Naive thymus-derived CD4-positive, alpha-beta T cell (primary cell): ENCODE measurements around the gene CRHR1. TPM values are rescaled to one million over a fixed set of nuclear protein-coding genes. Genes with fewer than 3 reads are reported as not detected.

Source experiments
- ATAC-seq: fragments of 150-1000 bp; cut with Tn5 transposase; 2 replicates; pipeline ENCODE4 v1.10.0; 2021; ENCODE audit warnings: mild to moderate bottlenecking, moderate library complexity
- CTCF ChIA-PET: fragments of 350-600 bp; sonication (Branson Sonifier 250); formaldehyde crosslinking; loops from one replicate; lab custom pipeline; 2021; ENCODE audit warnings: antibody characterized with exemption; lab: Charles Lee
- POLR2A ChIA-PET: fragments of 350-600 bp; sonication (Branson Sonifier 250); formaldehyde crosslinking; loops from one replicate; lab custom pipeline; 2021; ENCODE audit warnings: antibody characterized with exemption, inconsistent platforms; lab: Charles Lee
- DNase-seq, 9 donors: peaks; one replicate each; pipeline versions ENCODE4 v3.0.0 to v3.0.0-alpha.2; 2020 to 2022; ENCODE audit warnings: mixed read lengths in 1 of 9
- H3K27ac ChIP-seq: one replicate; pipeline ENCODE4 v1.7.0; 2013; ENCODE audit warnings: mild to moderate bottlenecking, low read depth, low read length, moderate library complexity
- H3K27me3 ChIP-seq, 2 donors: one replicate each; pipeline ENCODE4 v1.7.0; 2013; ENCODE audit warnings: low read length in 2 of 2, mild to moderate bottlenecking in 2 of 2, moderate library complexity in 2 of 2; ENCODE audit not compliant: control insufficient read depth in 2 of 2, insufficient read depth in 2 of 2
- H3K36me3 ChIP-seq, 3 experiments: 1 replicate in 2 of 3; 2 replicates in 1 of 3; pipeline ENCODE4 v1.7.0; 2013; ENCODE audit warnings: low read length in 3 of 3, mild to moderate bottlenecking in 3 of 3, moderate library complexity in 1 of 3; ENCODE audit not compliant: insufficient read depth in 3 of 3, control insufficient read depth in 2 of 3
- H3K4me1 ChIP-seq, 2 donors: one replicate each; pipeline ENCODE4 v1.7.0; 2013; ENCODE audit warnings: low read length in 2 of 2, mild to moderate bottlenecking in 2 of 2, moderate library complexity in 1 of 2; ENCODE audit not compliant: control insufficient read depth in 2 of 2, insufficient read depth in 2 of 2
- H3K4me3 ChIP-seq: 2 replicates; pipeline ENCODE4 v1.7.0; 2013; ENCODE audit warnings: mild to moderate bottlenecking, low read length
- H3K9me3 ChIP-seq, 3 experiments: 1 replicate in 2 of 3; 2 replicates in 1 of 3; pipeline ENCODE4 v1.7.0; 2013; ENCODE audit warnings: low read length in 3 of 3; ENCODE audit not compliant: control insufficient read depth in 2 of 3
- H3K27ac Mint-ChIP-seq, 9 donors: one replicate each; pipeline ENCODE4 v1.8.0; 2020 to 2022; ENCODE audit warnings: mixed read lengths in 9 of 9, mild to moderate bottlenecking in 8 of 9, moderate library complexity in 5 of 9, inconsistent platforms in 2 of 9
- H3K27me3 Mint-ChIP-seq, 5 donors: one replicate each; pipeline ENCODE4 v1.8.0; 2021 to 2022; ENCODE audit warnings: mixed read lengths in 5 of 5, mild to moderate bottlenecking in 1 of 5
- H3K36me3 Mint-ChIP-seq, 5 donors: one replicate each; pipeline ENCODE4 v1.8.0; 2020 to 2022; ENCODE audit warnings: mixed read lengths in 5 of 5, mild to moderate bottlenecking in 3 of 5, inconsistent platforms in 1 of 5
- H3K4me1 Mint-ChIP-seq, 7 donors: one replicate each; pipeline ENCODE4 v1.8.0; 2020 to 2022; ENCODE audit warnings: mixed read lengths in 7 of 7, mild to moderate bottlenecking in 3 of 7, inconsistent platforms in 1 of 7
- H3K4me3 Mint-ChIP-seq, 10 donors: one replicate each; pipeline ENCODE4 v1.8.0; 2020 to 2022; ENCODE audit warnings: mild to moderate bottlenecking in 10 of 10, mixed read lengths in 10 of 10, moderate library complexity in 6 of 10, inconsistent platforms in 2 of 10
- H3K9me3 Mint-ChIP-seq, 11 donors: one replicate each; pipeline ENCODE4 v1.8.0; 2020 to 2022; ENCODE audit warnings: mixed read lengths in 11 of 11, mild to moderate bottlenecking in 4 of 11, inconsistent platforms in 1 of 11, moderate library complexity in 1 of 11
- intact Hi-C, 2 donors: fragments of 100-400 bp; cut with micrococcal nuclease; formaldehyde crosslinking; loops; one replicate each; pipeline ENCODE4 v1.15.1; 2023
- polyA plus RNA-seq, 2 donors: library from polyadenylated mRNA; unstranded; fragments of 300-500 nt; fragmentation: Illumina TruSeq; gene quantifications; one replicate each; pipeline ENCODE4 v1.2.3, GENCODE V29; 2021
- total RNA-seq, 6 experiments: library from RNA in 5 of 6; stranded (reverse) in 5 of 6; gene quantifications; 1 replicate in 5 of 6; 2 replicates in 1 of 6; pipeline ENCODE4 v1.2.3 and lab custom pipeline; 2021 to 2026

The CRHR1 gene
- total and polyA plus RNA-seq, 7 experiments from 2014 or later: not detected

DNA sequence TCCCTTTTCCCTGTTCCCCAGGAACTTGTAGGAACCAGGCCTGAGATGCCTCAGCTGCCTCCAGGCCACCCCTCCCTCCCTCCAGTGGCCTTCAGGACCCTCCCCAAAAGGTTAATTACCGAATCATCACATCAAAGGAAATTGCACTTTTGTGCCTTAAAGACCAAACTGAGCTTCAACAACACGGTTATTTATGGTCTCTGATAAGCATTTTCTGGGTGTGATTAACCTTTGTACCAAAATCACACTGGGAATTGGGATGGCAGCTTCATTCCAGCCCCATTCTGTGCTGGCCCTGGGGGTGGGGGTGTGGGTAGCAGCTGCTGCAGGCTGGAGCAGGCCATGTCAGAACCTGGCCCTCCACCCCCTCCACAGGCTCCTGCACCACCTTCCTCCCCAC is 16.7 kb downstream of the CRHR1 start:
- no peak overlapping the region for H3K27ac Mint-ChIP-seq
- no peaks in the 10 kb centered on the region for H3K36me3 Mint-ChIP-seq
- no peaks in the 10 kb centered on the region for H3K36me3 ChIP-seq
- no peak overlapping the region for H3K4me3 ChIP-seq
- peaks cover 0 to 2% (median 0%) of the 10 kb centered on the region in 11 donors for H3K9me3 Mint-ChIP-seq
- POLR2A ChIA-PET: interaction anchor here (0.6 to 0.8 kb wide), 2 partner anchors 89 to 92 kb away, joined by 3 to 4 read pairs; no protein-coding TSS in a partner anchor
- H3K27ac ChIP-seq: no peak overlapping the region
- H3K4me1 Mint-ChIP-seq: peaks cover 0 to 4% (median 0%) of the 10 kb centered on the region in 7 donors
- no peak overlapping the region for H3K4me3 Mint-ChIP-seq
- no peaks in the 10 kb centered on the region for H3K27me3 ChIP-seq
- peaks cover 6 to 38% (median 14%) of the 10 kb centered on the region in 5 donors for H3K27me3 Mint-ChIP-seq
- H3K9me3 ChIP-seq: no peaks in the 10 kb centered on the region
- no peaks in the 10 kb centered on the region for H3K4me1 ChIP-seq
- no peak for ATAC-seq
- no peak for DNase-seq
- CTCF ChIA-PET: interaction anchor here (0.8 kb wide), 1 partner anchor 13 kb away, joined by 3 read pairs; no protein-coding TSS in a partner anchor
- intact Hi-C loops: no loop called here

DNA sequence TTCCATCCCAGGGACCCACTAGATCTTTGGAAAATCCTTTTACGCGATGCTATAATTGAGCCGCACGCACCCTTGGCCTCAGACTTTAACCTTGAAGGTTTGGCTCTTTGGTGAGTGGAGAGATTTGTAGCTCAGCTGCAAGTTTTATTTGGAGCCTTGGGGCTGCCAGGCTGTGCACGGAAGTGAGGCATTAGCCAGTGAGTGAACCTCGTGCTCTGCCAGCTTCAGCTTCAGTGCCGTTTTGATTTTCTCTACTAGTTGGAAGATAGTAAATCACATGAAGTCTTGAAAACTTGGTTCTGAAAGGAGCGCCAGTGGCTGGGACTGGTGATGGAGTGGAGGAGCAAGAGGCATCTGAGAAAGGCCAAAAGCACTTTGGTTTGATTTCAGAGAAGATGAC is 17.3 kb downstream of the CRHR1 start:
- Histone ChIP-seq H3K27me3 (no peaks in the 10 kb centered on the region), H3K27ac (no peak overlapping the region), H3K4me3 (no peak overlapping the region), H3K36me3 (no peaks in the 10 kb centered on the region), H3K4me1 (no peaks in the 10 kb centered on the region), H3K9me3 (no peaks in the 10 kb centered on the region)
- peaks cover 0 to 4% (median 0%) of the 10 kb centered on the region in 7 donors for H3K4me1 Mint-ChIP-seq
- no peak overlapping the region for H3K4me3 Mint-ChIP-seq
- POLR2A ChIA-PET: no interaction called here
- no peak for DNase-seq
- CTCF ChIA-PET: no interaction called here
- H3K27ac Mint-ChIP-seq: no peak overlapping the region
- no peaks in the 10 kb centered on the region for H3K36me3 Mint-ChIP-seq
- ATAC-seq: no peak
- peaks cover 6 to 39% (median 12%) of the 10 kb centered on the region in 5 donors for H3K27me3 Mint-ChIP-seq
- intact Hi-C loops: no loop called here
- peaks cover 0 to 2% (median 0%) of the 10 kb centered on the region in 11 donors for H3K9me3 Mint-ChIP-seq

DNA sequence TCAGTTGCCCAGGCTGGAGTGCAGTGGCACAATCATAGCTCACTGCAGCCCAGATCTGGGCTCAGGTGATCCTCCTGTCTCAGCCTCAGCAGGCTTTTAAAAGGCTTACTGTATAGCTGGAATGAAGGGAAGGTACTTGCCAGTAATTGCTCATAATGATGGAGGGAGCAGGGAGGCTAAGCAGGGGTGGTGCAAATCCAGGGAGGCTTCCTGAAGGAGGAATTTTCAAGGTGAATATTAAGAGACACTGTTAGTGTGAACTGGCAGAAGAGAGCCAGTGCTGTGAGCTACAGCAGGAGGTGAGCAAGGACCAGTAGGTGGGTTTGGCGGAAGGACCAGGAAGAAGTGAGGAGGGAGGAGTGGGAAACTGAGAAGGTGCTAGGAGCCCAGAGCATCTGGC is 24.7 kb downstream of the CRHR1 start:
- CTCF ChIA-PET: no interaction called here
- Mint-ChIP-seq H3K27me3 (peaks cover 0 to 32% (median 4%) of the 10 kb centered on the region in 5 donors), H3K36me3 (no peaks in the 10 kb centered on the region), H3K9me3 (no peaks in the 10 kb centered on the region), H3K4me3 (no peak overlapping the region), H3K27ac (peak overlapping the region in 1 of 9 donors; percentile 7), H3K4me1 (peaks cover 0 to 3% (median 0%) of the 10 kb centered on the region in 7 donors)
- DNase-seq: no peak
- Histone ChIP-seq H3K4me3 (no peak overlapping the region), H3K27ac (no peak overlapping the region), H3K4me1 (no peaks in the 10 kb centered on the region), H3K9me3 (no peaks in the 10 kb centered on the region), H3K36me3 (no peaks in the 10 kb centered on the region), H3K27me3 (no peaks in the 10 kb centered on the region)
- POLR2A ChIA-PET: no interaction called here
- no peak for ATAC-seq
- intact Hi-C loops: no loop called here

DNA sequence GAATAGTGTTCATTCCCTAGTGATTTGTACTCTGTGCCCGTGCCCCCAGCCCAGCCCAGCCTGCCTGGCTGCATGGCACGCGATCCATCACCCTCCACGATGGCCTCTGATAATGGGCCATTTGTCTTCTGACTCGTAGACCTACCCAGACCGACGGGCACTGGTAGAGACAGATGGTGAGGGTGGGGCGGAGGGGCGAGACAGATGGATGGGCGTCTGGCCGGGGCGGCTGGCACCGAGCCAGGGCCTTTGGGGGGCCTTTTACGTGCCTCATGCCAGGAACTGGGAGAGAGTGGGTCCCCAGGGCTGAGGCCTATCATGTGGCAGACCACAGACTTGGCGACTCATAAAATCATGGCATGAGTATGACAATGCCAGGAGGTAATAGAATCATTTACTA is 25.4 kb downstream of the CRHR1 start:
- intact Hi-C loops: no loop called here
- CTCF ChIA-PET: no interaction called here
- Mint-ChIP-seq H3K27ac (no peak overlapping the region), H3K27me3 (peaks cover 0 to 26% (median 4%) of the 10 kb centered on the region in 5 donors), H3K4me3 (no peak overlapping the region), H3K4me1 (peaks cover 0 to 3% (median 0%) of the 10 kb centered on the region in 7 donors), H3K9me3 (no peaks in the 10 kb centered on the region), H3K36me3 (no peaks in the 10 kb centered on the region)
- ATAC-seq (no peak), DNase-seq (no peak)
- POLR2A ChIA-PET: no interaction called here
- no peaks in the 10 kb centered on the region for H3K27me3 ChIP-seq
- H3K4me1 ChIP-seq: no peaks in the 10 kb centered on the region
- no peaks in the 10 kb centered on the region for H3K9me3 ChIP-seq
- H3K27ac ChIP-seq: no peak overlapping the region
- no peaks in the 10 kb centered on the region for H3K36me3 ChIP-seq
- H3K4me3 ChIP-seq: no peak overlapping the region

DNA sequence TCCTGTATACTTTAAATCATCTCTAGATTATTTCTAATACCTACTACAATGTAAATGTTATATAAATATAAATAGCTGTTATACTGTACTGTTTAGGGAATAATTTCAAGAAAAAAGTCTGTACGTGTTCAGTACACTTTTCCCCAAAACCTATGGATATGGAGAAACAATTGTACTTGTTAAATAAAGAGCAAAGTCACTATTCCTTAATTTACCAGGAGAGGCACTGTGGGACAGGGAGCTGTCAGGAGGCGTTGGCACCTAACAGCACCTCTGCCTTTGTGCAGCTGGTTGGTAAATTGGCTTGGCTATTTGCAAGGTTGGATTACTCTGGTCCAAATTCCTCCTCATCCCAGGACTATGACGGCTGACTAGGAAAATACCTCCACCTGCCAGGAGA is 28.0 kb downstream of the CRHR1 start:
- Histone ChIP-seq H3K27ac (no peak overlapping the region), H3K4me3 (no peak overlapping the region), H3K36me3 (no peaks in the 10 kb centered on the region), H3K27me3 (no peaks in the 10 kb centered on the region), H3K4me1 (no peaks in the 10 kb centered on the region), H3K9me3 (no peaks in the 10 kb centered on the region)
- Mint-ChIP-seq H3K4me1 (peaks cover 0 to 1% (median 0%) of the 10 kb centered on the region in 7 donors), H3K36me3 (no peaks in the 10 kb centered on the region), H3K4me3 (no peak overlapping the region), H3K27me3 (peaks cover 0 to 5% (median 4%) of the 10 kb centered on the region in 5 donors), H3K27ac (no peak overlapping the region), H3K9me3 (no peaks in the 10 kb centered on the region)
- POLR2A ChIA-PET: no interaction called here
- DNase-seq (no peak), ATAC-seq (no peak)
- CTCF ChIA-PET: no interaction called here
- intact Hi-C loops: no loop called here

DNA sequence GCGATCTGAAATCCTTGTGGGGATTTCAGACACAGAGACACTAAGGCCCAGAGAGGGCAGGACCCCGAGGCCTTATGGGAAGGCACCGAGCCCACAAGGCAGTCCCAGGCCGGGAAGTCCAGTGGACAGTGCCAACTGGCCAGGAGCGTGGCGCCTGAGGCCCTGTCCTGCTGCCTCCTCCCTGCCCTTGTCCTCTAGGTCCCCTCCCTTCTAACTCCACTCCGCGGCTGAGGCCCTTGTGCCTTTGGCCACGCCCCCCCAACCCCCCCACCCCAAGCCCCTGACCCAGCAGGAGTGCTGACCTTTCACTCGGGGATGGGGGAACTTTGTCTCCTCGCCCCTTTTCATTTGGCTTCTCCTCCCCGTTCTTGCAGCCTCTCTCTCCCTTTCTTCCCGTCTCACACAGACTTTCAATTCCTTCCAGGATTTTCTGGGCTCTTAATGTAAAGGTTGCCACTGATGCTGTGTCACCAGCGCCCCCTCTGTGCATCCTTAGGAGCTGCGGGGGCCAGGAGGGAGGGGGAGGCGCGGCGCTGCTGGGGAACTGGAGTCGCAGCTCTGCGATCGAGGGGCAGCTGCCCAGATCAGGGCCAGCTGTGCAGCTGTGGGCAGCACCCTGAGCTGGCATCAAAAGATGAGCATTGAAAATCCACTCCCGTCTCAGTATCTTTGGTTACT is 29.1 kb downstream of the CRHR1 start:
- no peaks in the 10 kb centered on the region for H3K36me3 ChIP-seq
- DNase-seq: no peak
- peaks cover 0 to 5% (median 4%) of the 10 kb centered on the region in 5 donors for H3K27me3 Mint-ChIP-seq

More for the DNA sequence above, 29.1 kb downstream of the CRHR1 start:
- H3K4me1 ChIP-seq: no peaks in the 10 kb centered on the region
- Mint-ChIP-seq H3K4me1 (peaks cover 0 to 1% (median 0%) of the 10 kb centered on the region in 7 donors), H3K36me3 (no peaks in the 10 kb centered on the region), H3K9me3 (no peaks in the 10 kb centered on the region), H3K27ac (no peak overlapping the region), H3K4me3 (no peak overlapping the region)
- H3K4me3 ChIP-seq: no peak overlapping the region
- H3K27me3 ChIP-seq: no peaks in the 10 kb centered on the region
- ChIA-PET CTCF (no interaction called here), POLR2A (no interaction called here)
- H3K9me3 ChIP-seq: no peaks in the 10 kb centered on the region
- intact Hi-C loops: no loop called here
- no peak overlapping the region for H3K27ac ChIP-seq
- no peak for ATAC-seq
